ENCODE measurements around the gene RERE.
A peak's percentile ranks its signal among the peaks of the same experiment; 100 is the strongest.

Gene RERE

GRCh38 chr1:8349473-8349865 lies 468.0 kb downstream of the RERE start:
- DNase-seq (ENCODE audit: low read depth), result no peak

GRCh38 chr1:8348777-8349472 lies 468.5 kb downstream of the RERE start:
- DNase-seq (ENCODE audit: low read depth), result peak; percentile 58

GRCh38 chr1:8348047-8348776 lies 469.2 kb downstream of the RERE start:
- DNase-seq (ENCODE audit: low read depth), result no peak

- no peak for DNase-seq (ENCODE audit: low read depth)
Measured at GRCh38 chr1:8347635-8348034, 469.8 kb downstream of the RERE start.

GRCh38 chr1:8345621-8346415 lies 471.6 kb downstream of the RERE start:
- no peak for DNase-seq (ENCODE audit: low read depth)

- no peak for DNase-seq (ENCODE audit: low read depth)
Measured at GRCh38 chr1:8344893-8345507, 472.4 kb downstream of the RERE start.

- peak; percentile 97 for DNase-seq (ENCODE audit: low read depth)
Measured at GRCh38 chr1:8343464-8344001, 473.9 kb downstream of the RERE start.

GRCh38 chr1:8343044-8343443 lies 474.4 kb downstream of the RERE start:
- no peak for DNase-seq (ENCODE audit: low read depth)

- peak; percentile 40 for DNase-seq (ENCODE audit: low read depth)
Measured at GRCh38 chr1:8342325-8342724, 475.1 kb downstream of the RERE start.

GRCh38 chr1:8340448-8340847 lies 477.0 kb downstream of the RERE start:
- no peak for DNase-seq (ENCODE audit: low read depth)

GRCh38 chr1:8339203-8339600 lies 478.2 kb downstream of the RERE start:
- no peak for DNase-seq (ENCODE audit: low read depth)

- DNase-seq (ENCODE audit: low read depth), result no peak
Measured at GRCh38 chr1:8338526-8339202, 478.8 kb downstream of the RERE start.

GRCh38 chr1:8337776-8338525 lies 479.5 kb downstream of the RERE start:
- no peak for DNase-seq (ENCODE audit: low read depth)

GRCh38 chr1:8335246-8335645 lies 482.2 kb downstream of the RERE start:
- no peak for DNase-seq (ENCODE audit: low read depth)

- DNase-seq (ENCODE audit: low read depth), result no peak
Measured at GRCh38 chr1:8334106-8334851, 483.2 kb downstream of the RERE start.

GRCh38 chr1:8333246-8333987 lies 484.0 kb downstream of the RERE start:
- no peak for DNase-seq (ENCODE audit: low read depth)

- no peak for DNase-seq (ENCODE audit: low read depth)
Measured at GRCh38 chr1:8332806-8333205, 484.6 kb downstream of the RERE start.

- DNase-seq (ENCODE audit: low read depth), result no peak
Measured at GRCh38 chr1:8330271-8331125, 486.9 kb downstream of the RERE start.
